GM12891 (cell line): Measurements from ENCODE around the gene ZAP70.

Source experiments
- DNase-seq: peaks from one replicate; pipeline ENCODE4 v3.0.0; 2011; ENCODE audit warnings: low spot score; ENCODE audit not compliant: insufficient read length
- FAIRE-seq: peaks from 2 replicates; lab custom pipeline; 2011; peaks lifted over from hg19 to GRCh38; lab: Jason Lieb, UNC
- PAX5 ChIP-seq: IDR thresholded peaks from 2 replicates; pipeline ENCODE4 v1.6.1; 2011; ENCODE audit warnings: low read length, moderate library complexity, mild to moderate bottlenecking; ENCODE audit not compliant: insufficient read depth, severe bottlenecking
- POLR2A ChIP-seq: IDR thresholded peaks from 2 replicates; pipeline ENCODE4 v1.6.1; 2011; ENCODE audit warnings: low read depth, low read length, control low read depth
- POLR2AphosphoS5 ChIP-seq: IDR thresholded peaks from 2 replicates; pipeline ENCODE4 v1.6.1; 2011; ENCODE audit warnings: low read depth, low read length, control low read depth
- POU2F2 ChIP-seq: IDR thresholded peaks from 2 replicates; pipeline ENCODE4 v1.6.1; 2011; ENCODE audit warnings: low read depth, mild to moderate bottlenecking, control low read depth, low read length, moderate library complexity
- SPI1 ChIP-seq: IDR thresholded peaks from 2 replicates; pipeline ENCODE4 v1.6.1; 2011; ENCODE audit warnings: low read depth, low read length, control low read depth
- TAF1 ChIP-seq: IDR thresholded peaks from 2 replicates; pipeline ENCODE4 v1.6.1; 2011; ENCODE audit warnings: low read depth, low read length, control low read depth

Gene ZAP70

DNA sequence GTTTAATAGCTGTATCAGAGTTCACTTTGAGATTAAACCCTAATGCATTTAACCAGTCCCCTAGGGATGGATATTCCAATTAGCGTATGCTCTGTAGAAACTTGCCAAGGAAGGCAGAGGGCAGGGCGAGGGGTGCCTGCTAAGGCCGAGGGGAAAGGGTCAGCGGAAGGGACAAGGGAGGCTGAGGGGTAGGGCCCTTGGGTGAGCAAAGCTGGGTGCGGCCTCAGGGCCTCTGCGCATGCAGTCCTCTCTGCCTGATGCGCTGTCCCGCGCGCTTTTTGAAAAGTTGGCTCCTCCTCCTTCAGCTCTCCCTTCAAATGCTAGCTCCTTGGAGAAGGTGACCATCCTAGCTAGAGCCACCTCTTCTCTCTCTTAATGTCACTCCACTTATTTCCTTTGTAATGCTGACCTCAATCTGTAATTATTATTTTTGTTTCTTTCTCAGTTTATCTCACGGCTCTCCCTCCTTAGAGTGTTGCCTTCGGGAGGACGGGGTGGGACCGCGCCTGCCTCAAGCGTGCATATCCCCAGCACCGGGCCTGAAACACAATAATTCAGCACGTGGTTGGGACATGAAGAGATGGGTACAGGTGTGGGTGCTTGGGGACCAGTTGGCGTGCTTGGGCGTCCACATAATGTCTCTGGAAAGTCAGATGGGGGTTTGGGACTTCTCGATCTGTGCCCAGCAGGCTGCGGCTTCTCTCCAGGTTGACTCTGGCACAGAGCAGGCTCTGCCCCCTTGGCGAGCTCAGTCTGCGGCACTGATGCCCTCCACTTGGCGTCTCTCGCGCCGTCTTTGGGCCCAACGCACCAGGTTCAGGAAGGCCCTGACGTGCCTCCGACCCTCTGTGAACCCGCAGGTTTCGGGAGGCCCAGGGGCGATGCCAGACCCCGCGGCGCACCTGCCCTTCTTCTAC, 10.0 kb downstream of the ZAP70 start:
- no peak for TF ChIP-seq TAF1
- no peak for TF ChIP-seq PAX5
- no peak for TF ChIP-seq SPI1
- TF ChIP-seq POLR2A: no peak
- no peak for TF ChIP-seq POU2F2
- no peak for TF ChIP-seq POLR2AphosphoS5
- FAIRE-seq (no peak), DNase-seq (no peak)

- no peak for TF ChIP-seq POLR2A
- TF ChIP-seq POU2F2: no peak
- TF ChIP-seq SPI1: no peak
- no peak for TF ChIP-seq POLR2AphosphoS5
- TF ChIP-seq TAF1: no peak
- no peak for TF ChIP-seq PAX5
- DNase-seq: no peak
- no peak for FAIRE-seq
These were observed 10.7 kb downstream of the ZAP70 start for GRCh38 chr2:97724073-97724410.

- TF ChIP-seq POLR2AphosphoS5 (no peak), POLR2A (no peak), SPI1 (no peak), PAX5 (no peak), TAF1 (no peak), POU2F2 (no peak)
- DNase-seq: no peak
- FAIRE-seq: no peak
These were observed 11.1 kb downstream of the ZAP70 start for GRCh38 chr2:97724501-97724900.

GRCh38 chr2:97724946-97725688, 11.7 kb downstream of the ZAP70 start:
- FAIRE-seq (no peak), DNase-seq (no peak)
- TF ChIP-seq TAF1 (no peak), PAX5 (no peak), SPI1 (no peak), POU2F2 (no peak), POLR2A (no peak), POLR2AphosphoS5 (no peak)

GRCh38 chr2:97726261-97727064, 13.1 kb downstream of the ZAP70 start:
- DNase-seq: no peak
- no peak for TF ChIP-seq PAX5
- TF ChIP-seq POU2F2: no peak
- no peak for TF ChIP-seq POLR2A
- no peak for TF ChIP-seq SPI1
- TF ChIP-seq POLR2AphosphoS5: no peak
- TF ChIP-seq TAF1: no peak
- FAIRE-seq: no peak

- DNase-seq (no peak), FAIRE-seq (no peak)
- no peak for TF ChIP-seq TAF1
- no peak for TF ChIP-seq POLR2AphosphoS5
- TF ChIP-seq SPI1: no peak
- no peak for TF ChIP-seq POU2F2
- TF ChIP-seq PAX5: no peak
- TF ChIP-seq POLR2A: no peak
These were observed 13.9 kb downstream of the ZAP70 start for GRCh38 chr2:97727296-97727695.

DNA sequence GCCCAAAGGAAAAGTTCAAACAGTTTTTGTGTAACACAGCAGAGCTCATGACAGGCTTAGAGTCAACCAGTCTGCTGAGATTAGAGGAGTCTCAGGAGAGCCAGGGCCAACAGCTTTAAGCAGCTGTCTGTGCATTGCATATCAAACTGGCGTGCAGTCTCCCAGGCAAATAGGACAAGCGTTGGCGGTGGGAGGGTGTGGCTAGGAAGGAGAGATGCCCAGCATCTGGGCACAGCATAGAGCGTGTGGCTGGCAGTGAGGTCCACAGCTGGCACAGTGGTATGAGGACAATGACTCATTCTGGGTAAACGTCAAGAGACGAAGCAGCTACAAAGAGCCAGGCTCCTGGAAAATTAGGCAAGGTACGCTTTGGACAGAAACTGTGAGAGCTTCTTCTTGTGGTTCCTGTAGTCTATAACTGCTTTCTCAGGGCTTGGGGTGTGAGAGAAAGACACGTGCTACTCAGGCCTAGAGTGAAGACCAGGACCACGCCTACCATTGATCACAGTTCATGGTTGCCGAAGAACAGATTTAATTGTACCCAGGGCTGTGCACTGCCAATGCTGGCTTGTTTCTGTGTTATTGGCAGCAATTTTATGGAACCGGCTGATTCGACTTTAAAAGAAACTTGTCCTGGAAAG, 14.8 kb downstream of the ZAP70 start:
- FAIRE-seq (no peak), DNase-seq (no peak)
- TF ChIP-seq TAF1: no peak
- no peak for TF ChIP-seq POU2F2
- TF ChIP-seq POLR2A: no peak
- no peak for TF ChIP-seq PAX5
- TF ChIP-seq SPI1: no peak

GRCh38 chr2:97730245-97730644, 16.9 kb downstream of the ZAP70 start:
- FAIRE-seq: no peak

More at GRCh38 chr2:97730245-97730644, 16.9 kb downstream of the ZAP70 start:
- no peak for TF ChIP-seq POU2F2
- no peak for TF ChIP-seq PAX5
- no peak for TF ChIP-seq POLR2AphosphoS5
- TF ChIP-seq POLR2A: no peak
- TF ChIP-seq SPI1: no peak
- no peak for TF ChIP-seq TAF1
- DNase-seq: no peak
